NCI-H2029 (cell line): Measurements from ENCODE around the gene ADD2.
A peak's percentile ranks its signal among the peaks of the same experiment; 100 is the strongest.
"Not testable (repeated sequence)": the region's sequence is repeated elsewhere in the genome, so short reads cannot be mapped to it uniquely, and the experiment has no call there.

Experiments
- DNase-seq: peaks from one replicate; lab custom pipeline; 2025; lab: John Stamatoyannopoulos, UW

Gene ADD2

GRCh38 chr2:70641263-70641784 is 126.7 kb downstream of the ADD2 start:
- no peak for DNase-seq

- DNase-seq, result no peak
Measured at GRCh38 chr2:70639841-70640436, 128.1 kb downstream of the ADD2 start.

DNA sequence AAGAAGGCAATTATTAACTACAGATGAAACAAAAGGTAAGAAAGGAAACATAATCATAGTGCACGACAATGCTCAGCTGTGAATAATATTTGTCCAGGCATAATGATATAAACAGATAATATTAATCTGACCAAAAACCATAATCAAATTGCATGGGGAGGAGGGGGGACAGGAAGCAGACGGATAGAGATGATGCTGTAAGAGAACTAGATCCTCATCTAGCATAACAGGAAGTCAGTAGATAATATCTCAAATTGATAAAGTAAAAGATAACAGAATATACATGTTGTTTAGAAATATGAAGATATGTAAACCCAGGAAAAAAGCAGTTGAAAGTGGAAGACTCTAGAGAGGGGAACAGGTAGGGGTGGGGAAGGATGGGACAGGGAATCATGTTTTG is 129.4 kb downstream of the ADD2 start:
- DNase-seq, result no peak

- no peak for DNase-seq
Measured at GRCh38 chr2:70633508-70633907, 134.5 kb downstream of the ADD2 start.

DNA sequence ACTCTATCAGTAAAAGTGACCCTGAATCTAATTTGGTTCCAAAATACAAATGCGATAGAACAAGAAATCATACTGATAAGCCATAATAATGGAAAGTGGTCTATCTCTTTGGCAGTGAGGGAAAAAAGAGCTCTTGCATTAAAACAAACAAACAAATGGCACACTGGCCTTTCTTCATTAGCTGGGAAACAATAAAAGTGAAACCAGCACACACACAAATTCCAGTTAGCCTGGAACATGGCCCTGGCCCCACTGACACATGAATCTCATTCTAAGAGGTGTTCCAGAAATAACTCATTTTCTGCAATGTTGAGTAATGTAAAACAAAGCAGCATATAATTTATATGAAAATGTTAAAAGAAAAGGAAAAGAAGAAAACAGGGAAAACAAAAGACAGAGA is 135.0 kb downstream of the ADD2 start:
- no peak for DNase-seq

DNA sequence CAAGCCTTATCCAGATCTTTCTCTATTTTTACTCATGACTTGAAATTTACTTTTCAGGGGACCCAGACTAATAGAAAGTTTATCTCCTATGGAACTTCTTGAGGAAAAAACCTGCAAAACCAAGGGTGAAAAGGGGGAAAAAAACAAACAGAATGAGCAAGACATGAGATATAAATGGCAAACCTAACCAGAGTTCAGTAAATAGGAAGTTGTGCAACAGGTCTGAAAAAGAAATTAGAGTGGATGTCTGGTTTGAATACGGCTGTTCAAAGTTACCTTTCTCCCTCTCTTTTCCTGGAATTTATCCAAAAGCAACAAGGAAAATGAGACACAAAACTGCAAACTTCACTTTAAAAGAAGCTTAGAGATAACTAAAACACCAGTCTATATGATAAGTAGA is 135.6 kb downstream of the ADD2 start:
- no peak for DNase-seq

GRCh38 chr2:70630761-70631160 is 137.2 kb downstream of the ADD2 start:
- DNase-seq, result no peak

GRCh38 chr2:70627211-70627898 is 140.6 kb downstream of the ADD2 start:
- peak; percentile 44 for DNase-seq

GRCh38 chr2:70626254-70626990 is 141.6 kb downstream of the ADD2 start:
- no peak for DNase-seq

- DNase-seq, result not testable (repeated sequence)
Measured at GRCh38 chr2:70621536-70621935, 146.5 kb downstream of the ADD2 start.

DNA sequence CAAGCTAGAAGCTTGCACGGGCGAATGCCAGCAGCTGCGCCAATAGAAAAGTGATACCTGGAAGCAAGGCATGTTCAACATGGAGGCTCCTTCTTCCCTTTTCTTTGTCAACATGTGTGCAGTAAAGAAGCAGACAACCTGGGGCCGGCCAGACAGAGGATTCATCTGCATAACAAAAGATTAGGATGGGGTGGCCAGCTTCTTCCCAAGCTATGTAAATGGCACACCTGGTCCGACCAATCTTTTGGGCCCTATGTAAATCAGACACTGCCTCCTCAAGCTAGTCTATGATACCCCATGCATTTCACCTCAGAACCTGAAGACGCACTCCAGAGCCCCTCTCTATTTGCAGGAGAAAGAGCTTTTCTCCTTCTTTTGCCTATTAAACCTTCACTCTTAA is 148.0 kb downstream of the ADD2 start:
- DNase-seq, result peak; percentile 3

- DNase-seq, result no peak
Measured at GRCh38 chr2:70619167-70619566, 148.8 kb downstream of the ADD2 start.

DNA sequence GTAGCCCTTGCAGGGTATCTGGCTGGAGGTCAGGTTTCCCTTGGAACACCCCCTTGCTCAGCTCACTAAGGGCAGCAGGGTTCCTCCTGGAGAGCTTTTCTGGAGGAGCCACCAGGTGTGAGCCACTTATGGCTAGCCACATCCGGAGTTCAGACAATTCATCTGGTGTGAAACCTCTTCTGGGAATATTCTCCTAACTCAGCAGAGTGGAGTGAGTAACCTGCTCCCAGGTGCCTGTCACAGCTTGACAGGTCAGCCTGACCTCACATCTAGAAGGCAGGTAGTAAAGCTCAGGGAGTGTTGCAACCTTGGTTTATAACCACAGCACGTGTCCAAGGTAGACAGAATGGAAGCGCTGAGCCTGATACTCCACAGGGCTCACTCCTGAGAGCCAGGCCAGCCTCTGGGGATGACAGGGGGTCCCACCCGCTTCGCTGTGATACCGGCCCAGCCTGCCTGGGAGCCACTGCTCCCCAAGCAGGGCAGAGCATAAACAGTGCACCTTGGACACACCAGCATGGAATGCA is 151.8 kb downstream of the ADD2 start:
- peak; percentile 92 for DNase-seq

- DNase-seq, result no peak
Measured at GRCh38 chr2:70615222-70615621, 152.8 kb downstream of the ADD2 start.

DNA sequence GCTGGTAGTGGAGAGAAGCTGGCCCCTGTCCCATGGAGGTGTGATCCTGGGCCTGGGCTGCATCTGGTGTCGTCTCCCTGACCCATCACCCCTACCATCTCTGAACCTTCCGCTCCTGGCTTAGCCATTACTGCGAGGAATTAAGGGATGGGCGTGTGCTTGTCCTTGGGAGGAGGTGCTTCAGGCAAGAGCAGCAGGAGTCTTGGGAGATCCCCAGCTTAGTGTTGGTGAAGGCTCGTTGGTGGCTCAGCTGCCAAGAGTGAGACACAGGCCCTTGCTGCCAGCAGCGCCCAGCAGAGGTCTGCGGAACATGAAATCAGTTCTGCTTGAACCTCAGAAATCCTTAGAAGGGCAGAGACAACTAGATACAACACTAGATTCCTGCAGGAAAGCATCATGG is 154.5 kb downstream of the ADD2 start:
- DNase-seq, result no peak

- DNase-seq, result no peak
Measured at GRCh38 chr2:70612574-70612973, 155.4 kb downstream of the ADD2 start.

DNA sequence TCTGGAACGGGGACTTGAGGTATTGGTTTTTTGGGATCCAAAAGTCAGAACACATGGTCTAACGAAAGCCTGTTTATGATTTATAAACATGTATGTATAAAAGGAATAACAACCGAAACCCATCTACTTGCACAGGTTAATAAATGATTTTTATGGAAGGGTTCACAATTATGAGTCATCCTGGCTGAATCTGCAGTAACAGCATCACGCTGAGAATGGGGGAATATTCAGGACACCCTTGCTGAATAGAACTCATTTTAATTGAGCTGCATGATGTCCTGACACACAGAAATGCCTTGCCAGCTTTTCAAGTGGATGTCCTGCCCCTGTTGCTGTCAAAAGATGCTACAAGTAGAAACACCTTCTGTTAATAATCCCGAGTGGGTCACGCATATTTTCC is 159.6 kb downstream of the ADD2 start:
- no peak for DNase-seq

DNA sequence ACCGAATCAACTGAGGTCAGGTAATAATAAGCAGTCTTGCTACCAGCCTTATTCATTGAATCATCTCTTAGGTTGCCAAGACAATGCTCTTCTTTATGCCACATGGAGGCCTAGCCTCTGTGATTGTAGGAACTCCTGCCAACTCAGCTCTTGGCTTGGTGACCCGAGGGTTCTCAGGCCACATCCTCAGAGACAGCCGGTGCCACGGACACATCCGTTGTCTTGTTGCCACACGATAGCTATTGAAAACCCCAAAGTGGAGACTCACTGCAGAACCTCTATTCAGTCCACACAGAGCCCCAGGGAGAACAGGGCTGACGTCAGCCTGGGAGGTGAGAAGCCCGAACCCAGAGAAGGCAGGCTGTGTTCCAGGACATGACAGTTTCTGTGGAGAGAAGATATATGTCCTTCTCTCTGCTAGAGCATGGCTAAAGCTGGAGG is 160.9 kb downstream of the ADD2 start:
- DNase-seq, result no peak
